HS-27A (cell line): ENCODE measurements around the gene KCNMB2.
"Not testable (repeated sequence)": the region's sequence is repeated elsewhere in the genome, so short reads cannot be mapped to it uniquely, and the experiment has no call there.

Experiments
- DNase-seq: peaks from one replicate; pipeline ENCODE4 v3.0.0-alpha.2; 2012; ENCODE audit warnings: low read depth, missing footprints

KCNMB2 gene

DNA sequence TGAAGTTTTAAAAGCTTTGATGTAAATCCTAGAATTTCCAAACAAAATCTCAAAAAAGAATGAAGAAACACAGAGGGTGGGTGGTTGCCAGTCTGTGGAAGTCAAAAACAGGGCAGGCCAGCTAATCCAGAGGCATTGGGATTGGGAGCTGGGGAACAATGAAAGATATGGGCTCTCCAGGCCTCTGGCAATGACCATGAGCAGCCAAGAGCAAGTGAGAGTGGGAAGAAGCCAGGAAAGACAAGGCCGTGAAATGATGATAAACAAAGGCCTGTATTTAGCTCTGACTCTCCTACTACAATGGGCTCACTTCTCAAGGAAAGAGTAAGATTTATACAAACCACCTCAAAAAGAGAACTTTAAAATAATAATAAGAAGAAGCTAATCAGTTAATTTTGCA lies 286.9 kb downstream of the KCNMB2 start:
- DNase-seq, result no peak

DNA sequence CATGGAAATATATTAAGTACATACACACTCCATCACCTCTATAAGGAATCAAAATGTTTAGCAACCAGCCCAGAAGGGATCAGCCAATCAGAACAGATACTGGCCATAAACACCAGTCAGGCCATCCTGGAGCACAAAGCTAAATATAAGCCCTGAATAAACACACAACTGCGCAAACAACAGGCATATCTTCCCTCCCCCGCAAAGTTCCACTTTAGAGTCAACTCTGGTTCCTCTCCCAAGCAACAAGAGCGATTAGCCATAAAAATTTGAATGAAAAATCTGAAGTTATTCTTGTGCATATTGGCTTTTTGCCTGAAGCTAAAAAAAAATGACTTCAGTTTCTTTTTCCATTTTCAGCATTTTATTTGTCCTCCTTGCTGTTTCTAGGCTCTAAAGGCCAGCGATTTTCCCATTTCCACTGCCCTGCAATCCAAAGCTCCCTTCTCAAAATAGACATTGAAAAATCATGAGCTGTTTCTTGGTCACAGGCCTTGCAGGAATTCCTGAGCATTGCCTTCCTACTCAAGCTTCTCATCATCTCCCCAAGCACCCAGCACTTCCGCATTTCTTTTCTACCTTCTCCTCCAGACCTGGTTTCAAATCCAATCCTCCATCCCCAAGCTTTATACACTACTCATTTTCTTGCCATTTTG lies 287.5 kb downstream of the KCNMB2 start:
- no peak for DNase-seq

DNA sequence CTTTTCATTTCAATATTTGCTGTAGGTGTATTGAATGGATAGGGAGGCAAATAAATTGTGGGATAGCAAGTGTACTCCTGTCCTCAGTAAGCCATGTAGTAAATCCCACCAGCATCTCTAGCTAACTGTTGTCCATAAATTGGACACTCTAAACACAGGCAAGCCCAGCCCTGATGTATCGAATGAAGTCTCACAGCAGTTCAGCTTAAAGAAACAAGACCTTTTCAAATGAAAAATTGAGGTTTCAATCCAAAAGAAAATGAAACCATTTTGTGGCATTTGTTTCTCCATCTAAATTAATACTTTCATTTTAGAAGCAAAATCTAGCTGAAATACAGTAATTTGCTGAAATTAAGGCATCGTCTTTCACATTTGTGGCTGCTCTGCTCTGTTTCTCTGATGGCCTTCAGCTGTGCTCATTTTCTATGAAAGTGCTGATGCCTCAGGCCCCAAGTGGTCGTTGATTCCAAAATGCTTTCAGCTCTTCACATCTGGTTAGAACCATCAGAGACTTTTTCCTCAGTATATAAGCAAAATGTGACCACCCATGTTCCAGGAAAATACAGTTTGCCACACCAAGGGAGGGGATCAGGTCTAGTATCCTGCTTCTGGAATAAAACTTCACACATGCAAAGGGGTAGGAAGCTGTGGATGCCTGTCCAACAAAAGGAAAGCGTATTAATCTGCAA lies 290.3 kb downstream of the KCNMB2 start:
- DNase-seq, result no peak

DNA sequence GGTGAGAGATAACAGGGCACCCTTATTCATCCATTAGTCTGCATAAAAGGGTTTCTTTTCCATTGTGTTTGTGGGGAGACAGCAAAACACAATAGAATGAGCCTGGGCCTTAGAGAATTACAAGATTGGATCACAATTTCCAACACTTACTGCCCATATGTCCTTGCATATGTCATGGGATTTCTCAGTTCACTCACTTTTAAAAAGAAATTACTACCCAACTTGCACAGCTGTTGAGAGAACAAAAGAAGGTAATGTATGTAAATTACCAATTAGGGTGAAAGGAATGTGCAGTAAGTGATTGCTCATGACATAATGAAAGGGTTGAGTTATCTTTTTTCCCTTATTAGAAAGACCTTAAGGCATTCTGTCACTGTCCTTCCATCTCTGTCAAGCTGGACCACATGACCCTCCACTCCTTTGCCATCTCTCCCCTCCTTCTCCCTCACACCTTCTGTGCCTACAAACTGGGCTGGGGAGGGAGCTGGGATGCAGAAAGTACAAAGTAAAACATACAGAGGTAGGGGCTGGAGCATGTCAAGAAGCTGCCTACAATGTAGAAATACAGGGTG lies 291.1 kb downstream of the KCNMB2 start:
- DNase-seq, result no peak

DNA sequence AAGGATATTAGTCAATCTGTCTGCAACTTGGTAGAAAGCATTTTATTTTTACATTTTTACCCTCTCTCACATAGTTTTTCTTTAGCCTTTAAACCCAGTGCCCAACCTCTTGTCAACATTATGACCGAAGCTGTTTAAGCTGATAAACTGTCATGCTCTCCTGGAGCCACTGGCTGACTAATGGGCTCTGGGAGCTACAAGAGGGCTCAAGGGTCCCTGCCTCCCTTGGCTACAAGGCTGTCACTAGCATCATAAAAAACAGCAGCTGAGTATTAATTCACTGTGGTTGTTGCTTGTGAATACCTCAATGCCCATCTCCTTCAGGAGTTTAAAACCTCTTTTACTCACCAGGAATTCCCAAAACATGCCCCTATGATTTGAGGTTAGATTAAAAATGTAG lies 297.5 kb downstream of the KCNMB2 start:
- no peak for DNase-seq

DNA sequence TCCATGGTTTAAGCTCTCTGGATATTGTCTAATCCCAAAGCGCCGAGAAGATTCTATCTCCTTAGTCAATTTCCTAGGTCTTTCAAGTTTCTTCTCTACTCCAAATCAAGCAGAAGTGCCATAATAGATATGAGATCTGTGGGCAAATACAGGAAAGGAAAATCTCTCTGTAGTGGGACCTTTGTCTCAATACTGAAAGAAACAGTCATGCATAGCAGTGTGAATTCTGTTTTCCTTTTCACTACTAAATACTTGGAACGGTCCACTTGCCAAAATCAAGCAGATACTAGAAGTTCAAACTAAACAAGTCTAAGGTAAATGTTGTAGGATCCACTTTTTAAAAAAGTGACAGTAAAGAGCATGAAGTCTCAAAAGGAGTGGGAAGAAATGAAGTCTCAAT lies 298.8 kb downstream of the KCNMB2 start:
- no peak for DNase-seq

DNA sequence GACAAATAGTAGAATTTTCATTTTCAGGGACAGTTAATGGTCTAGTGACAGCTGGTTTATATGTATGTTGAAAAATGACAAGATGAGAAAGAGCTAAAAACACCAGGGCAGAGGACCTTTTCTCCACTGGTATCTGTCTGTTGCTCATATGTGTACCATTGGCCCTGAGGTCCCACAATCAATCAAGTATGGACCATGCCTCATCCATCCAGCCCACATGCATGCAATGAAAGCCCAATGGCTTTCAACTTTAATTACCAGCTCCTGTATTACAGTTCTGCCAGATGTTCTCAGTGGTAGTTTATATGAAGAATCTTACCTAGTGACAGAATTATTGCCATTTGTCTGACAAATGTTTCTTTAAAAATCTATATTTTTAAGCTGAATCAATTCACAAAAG lies 301.3 kb downstream of the KCNMB2 start:
- no peak for DNase-seq

DNA sequence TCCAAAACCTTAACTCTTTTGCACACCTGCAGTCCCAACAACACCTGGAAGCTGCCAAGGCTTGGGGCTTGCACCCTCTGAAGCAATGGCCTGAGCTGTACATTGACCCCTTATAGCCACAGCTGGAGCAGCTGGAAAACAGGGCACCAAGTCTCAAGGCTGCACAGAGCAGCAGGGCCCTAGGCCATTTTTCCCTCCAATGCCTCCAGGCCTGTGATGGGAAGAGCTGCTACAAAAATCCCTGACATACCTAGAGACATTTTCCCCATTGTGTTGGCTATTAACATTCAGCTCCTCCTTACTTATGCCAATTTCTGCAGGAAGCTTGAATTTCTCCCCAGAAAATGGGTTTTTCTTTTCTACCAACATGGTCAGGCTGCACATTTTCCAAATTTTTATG lies 304.4 kb downstream of the KCNMB2 start:
- DNase-seq, result no peak

DNA sequence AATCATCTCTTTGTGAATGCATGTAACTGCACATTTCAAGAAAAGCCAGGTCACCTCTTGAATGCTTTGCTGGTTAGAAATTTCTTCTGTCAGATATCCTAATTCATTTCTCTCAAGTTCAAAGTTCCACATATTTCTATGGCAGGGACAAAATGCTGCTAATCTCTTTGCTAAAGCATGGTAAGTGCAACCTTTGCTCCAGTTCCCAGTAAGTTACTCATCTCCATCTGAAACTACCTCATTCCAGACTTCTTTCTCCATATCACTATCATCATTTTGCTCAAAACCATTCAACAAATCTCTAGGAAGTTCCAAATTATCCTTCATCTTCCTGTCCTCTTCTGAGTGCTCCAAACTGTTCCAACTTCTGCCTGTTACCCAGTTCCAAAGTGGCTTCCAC lies 304.8 kb downstream of the KCNMB2 start:
- no peak for DNase-seq

DNA sequence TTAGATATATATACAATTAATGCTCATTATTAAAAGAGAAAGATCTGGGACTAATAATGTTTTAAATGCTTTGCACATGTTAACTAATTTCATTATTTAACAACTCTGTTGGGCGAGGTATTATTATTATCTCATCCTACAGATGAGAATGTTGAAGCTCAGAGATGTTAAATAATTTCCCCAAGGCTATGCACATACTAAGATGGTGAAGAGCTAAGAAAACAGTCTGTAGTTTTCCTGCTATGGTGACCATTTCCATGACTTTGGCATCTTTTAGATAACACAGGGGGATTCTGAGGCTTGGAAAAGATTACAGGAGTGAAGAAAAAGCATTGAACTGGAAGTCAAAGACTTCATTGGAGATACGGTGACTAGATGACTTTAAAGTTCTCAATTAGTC lies 308.7 kb downstream of the KCNMB2 start:
- DNase-seq, result no peak

DNA sequence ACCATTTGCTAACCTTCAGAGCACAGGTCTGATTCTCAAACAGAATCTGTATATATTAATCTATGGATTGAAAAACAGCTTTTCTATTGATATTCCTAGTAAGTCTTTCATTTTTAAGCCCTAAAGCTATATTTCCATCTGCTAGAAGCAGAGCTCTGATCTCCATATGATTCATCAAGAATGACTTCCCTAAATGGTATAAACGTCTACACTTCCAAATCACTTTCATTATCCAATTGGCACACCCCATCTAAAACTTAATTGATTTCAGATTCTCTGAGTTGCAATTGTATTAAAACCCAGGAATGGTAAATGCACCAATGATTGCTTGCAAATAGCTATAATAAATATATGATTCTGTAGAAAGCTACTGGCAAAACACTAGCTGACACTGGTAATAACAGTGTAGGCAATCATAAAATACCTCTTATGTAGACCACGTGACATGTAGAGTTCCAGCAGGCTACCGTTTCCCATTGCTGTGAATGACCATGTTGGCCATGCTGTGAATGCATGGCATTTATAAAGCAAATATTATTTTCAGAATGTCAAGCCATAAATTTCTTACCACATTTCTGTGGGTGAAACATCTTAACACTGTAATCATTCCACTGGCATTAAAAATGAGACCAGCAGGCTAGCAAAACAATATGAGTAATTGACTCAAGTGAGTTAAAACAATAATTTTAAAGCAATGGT lies 309.3 kb downstream of the KCNMB2 start:
- peak; percentile 62 for DNase-seq

DNA sequence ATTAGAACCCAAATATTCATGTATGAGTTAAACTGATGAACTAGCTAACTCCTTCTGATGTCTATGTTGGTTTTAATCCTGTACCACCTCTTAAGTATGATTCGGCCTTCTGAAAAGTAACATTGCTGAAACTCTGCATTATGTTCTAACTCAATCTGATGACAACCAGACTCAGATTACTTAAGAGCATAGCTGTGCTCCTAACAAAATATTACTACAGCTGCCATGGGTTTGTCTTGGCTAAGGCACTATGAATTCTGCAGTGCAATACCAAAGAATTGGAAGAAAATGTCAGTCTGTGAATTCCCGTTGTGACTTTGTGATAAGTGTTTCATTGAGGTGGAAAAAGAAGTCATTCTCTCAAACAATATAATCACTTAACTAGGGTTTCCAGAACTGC lies 311.0 kb downstream of the KCNMB2 start:
- DNase-seq, result no peak

DNA sequence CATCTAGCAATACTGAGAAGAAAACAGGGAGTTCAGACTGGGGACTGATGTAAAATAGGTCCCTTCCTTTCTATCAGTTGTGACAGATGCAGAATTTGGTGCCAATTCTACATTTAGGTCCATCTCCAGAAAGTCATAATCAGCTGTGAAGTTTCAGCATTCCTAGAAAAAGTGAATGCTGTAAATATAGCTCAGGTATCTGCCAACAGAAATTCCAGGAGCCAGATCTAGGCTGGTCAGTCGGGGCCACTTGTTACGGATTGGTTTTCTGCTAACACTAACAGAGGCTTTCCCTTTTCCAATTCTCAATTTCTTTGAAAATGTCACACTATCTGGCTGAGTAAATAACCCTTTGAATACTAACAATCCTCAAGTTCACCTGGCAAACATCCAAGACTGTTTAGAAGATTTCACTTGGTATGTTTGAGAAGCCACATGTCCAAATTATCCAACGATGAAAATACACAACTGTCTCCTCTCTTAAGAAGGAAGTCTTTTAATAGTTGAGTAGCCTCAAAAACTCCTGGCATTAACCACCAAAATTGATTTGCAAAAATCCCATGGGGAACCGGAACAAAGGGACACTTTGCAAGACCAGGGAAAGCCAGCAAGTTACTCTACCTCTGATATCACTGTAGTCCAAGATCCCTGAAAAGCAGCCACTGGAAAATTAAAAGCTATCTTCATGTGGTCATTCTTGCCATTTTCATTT lies 313.1 kb downstream of the KCNMB2 start:
- DNase-seq, result no peak

DNA sequence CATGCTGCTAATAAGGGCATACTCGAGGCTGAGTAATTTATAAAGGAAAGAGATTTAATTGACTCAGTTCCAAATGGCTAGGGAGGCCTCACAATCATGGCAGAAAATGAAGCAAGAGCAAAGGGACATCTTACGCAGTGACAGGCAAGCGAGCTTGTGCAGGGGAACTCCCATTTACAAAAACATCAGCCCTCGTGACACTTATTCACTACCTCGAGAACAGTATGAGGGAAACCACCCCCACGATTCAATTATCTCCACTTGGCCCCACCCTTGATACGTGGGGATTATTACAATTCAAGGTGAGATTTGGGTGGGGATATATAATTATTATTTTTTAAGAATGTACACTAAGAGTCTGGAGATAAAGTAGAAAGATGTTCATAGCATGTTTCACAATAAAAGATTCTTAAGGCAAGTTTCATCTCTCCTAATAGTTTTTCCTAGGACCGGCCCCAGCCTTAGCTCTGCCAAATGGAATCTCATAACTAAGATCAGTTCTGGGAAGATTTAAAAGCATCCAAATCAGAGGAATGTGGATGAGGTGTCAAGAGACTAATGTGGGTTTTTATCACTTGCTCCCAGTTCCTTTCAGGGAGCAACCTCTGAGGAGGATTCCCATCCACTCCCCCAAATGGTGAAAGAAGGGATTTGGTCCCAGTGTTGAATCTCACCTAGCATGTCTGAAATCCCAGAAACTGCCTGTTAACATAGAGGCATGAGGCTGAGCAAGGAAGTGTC lies 314.4 kb downstream of the KCNMB2 start:
- DNase-seq, result no peak

DNA sequence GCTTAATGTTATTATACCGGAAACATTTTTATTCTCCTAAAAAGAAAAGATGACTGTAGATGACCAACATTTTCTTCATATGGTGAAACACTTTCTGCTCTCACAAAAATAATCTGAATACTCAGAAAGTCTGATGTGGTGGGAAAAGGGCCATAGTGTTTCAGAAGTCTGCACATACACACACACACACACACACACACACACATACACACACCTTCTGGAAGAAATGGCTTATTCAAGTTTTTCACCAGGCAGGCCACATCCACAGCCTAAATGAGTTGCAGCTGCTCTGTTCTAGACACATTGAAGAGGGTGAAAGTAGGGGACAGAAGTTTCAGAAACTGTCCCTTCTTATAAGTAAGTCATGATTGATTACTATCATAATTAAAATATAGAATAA lies 315.3 kb downstream of the KCNMB2 start:
- no peak for DNase-seq

DNA sequence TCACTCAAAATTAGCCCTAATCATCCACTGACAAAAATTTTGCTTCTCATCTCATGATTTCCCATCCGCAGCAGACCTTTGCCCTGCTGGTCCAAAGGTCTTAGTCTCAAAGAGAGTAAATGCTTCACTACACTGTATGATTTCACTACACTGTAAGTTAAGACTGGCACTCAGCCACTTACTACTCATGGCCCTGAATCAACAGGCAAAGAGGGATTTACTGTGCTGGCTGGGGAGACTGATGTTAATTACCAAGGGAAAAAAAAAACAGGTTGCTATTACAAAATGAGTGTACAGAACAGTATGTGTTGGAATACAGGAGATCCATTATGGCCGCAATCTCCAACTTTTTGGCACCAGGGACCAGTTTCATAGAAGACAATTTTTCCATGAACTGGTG lies 320.6 kb downstream of the KCNMB2 start:
- no peak for DNase-seq

DNA sequence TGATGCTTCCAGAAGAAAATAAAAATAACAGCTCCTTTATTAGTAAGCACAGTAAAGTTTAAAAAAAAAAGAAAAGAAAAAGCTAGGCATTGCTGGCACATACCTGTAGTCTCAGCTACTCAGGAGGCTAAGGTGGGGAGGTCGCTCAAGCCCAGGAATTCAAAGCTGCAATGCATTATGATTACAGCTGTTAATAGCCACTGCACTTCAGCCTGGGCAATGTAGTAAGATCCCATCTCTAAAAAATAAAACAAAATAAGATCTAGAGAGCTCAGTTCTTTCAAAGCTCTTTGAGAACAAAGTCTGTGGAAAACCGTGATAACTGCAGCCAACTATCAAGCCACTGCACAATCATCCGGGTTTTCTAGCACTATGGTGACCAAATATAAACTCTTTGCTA lies 323.1 kb downstream of the KCNMB2 start:
- no peak for DNase-seq

DNA sequence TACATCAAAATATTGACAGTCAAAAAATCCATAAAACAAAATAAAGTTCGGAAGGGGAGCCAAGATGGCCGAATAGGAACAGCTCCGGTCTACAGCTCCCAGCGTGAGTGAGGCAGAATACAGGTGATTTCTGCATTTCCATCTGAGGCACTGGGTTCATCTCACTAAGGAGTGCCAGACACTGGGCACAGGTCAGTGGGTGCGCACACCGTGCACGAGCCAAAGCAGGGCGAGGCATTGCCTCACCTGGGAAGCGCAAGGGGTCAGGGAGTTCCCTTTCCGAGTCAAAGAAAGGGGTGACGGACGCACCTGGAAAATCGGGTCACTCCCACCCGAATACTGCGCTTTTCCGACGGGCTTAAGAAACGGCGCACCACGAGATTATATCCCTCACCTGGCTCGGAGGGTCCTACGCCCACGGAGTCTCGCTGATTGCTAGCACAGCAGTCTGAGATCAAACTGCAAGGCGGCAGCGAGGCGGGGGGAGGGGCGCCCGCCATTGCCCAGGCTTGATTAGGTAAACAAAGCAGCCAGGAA lies 323.7 kb downstream of the KCNMB2 start:
- not testable (repeated sequence) for DNase-seq

DNA sequence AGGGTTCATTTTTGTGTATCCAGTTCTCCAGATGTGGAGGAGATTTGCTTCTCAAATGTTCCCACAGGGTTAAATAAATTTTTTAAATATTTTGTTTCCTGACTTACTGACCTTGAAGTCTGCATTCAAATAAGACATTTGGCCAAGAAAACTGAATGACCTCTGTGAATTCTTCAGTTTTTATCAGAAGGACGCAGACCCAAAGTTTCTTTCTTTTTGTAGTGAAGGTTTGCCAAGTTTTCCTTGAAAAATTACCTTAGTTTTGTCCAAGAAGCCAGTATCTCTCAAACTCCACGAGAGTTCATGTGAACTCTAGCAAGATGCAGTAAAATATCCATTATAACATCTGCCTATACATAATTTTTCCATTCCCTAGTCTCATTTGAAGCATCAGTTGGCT lies 332.4 kb downstream of the KCNMB2 start:
- no peak for DNase-seq

DNA sequence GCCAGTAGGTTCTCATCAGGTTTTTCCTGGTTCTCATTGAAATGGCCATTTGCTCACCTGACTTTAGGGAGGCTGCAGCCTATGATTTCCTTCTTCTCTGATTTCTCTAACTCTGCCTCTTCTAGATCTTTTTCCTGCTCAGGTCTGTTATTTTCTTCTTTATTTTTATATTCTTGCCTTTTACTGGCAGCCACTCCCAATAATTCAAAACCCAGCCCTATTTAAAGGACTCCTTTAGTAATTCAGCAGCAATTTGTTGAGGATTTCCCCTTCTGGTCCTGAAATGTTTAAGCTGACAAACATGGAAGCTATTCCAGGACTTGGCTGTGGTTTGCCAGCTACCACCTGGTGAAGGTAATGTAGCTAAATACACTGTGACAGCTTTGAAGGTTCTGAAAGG lies 333.8 kb downstream of the KCNMB2 start:
- DNase-seq, result no peak

DNA sequence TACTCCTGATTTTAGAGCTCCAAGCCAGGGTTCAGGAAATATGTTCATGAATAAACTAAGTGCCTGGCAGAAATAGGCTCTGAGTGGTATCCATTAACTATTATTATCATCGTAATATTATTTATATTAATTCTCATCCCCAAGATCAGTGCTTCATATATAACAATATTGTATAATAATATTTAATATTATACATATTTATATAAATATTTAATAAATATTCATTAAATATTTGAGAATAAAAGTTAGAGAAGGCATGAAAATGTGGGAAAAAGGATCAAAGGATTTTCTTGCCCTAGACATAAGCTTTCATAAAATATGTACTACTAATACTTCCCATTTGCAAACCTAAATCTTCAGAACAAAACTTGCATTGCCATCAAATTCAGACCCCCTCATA lies 338.9 kb downstream of the KCNMB2 start:
- DNase-seq, result no peak

DNA sequence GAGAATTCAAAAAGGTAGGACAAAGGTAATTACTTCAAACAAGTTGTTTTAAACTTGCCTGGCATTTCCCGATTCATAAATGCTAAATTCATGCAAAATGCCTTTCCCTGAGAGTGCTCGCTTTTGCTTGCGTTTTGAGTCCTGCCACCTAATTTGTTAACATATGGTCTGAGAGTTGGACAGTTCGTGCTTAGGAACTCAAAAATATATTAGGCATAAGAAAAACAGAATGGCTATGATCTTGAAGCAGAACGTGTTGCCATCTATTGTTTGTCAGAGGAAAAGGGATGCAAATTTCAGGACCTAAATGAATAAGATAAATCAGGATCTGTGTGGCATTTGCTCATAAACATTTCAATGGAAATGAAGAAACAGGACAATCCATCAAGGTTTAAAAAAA lies 339.6 kb downstream of the KCNMB2 start:
- no peak for DNase-seq
